OCI-LY7 (cell line): Measurements from ENCODE around the gene RAB26.

Source experiments
- CTCF ChIP-seq: fragments of 200-600 bp; sonication (generic); conservative IDR thresholded peaks from 2 replicates; pipeline ENCODE4 v1.5.1; 2014; ENCODE audit warnings: mild to moderate bottlenecking, antibody characterized with exemption, low read length, moderate library complexity, mixed read lengths
- EZH2phosphoT487 ChIP-seq: fragments of 200-600 bp; sonication (generic); IDR thresholded peaks from 2 replicates; pipeline ENCODE4 v1.6.1; 2018; ENCODE audit warnings: low read depth, borderline replicate concordance, mild to moderate bottlenecking, mixed run types, antibody characterized with exemption, low read length, moderate library complexity, mixed read lengths

- TF ChIP-seq CTCF = no peak
- TF ChIP-seq EZH2phosphoT487 = no peak
These were observed 12.6 kb downstream of the RAB26 start for GRCh38 chr16:2160915-2161551.
